ENCODE results near the gene PAK4.

Gene PAK4

GRCh38 chr19:39166571-39167391 lies 41.2 kb downstream of the PAK4 start:
- Mint-ChIP-seq H3K4me3 (no peak overlapping the region), H3K9me3 (no peaks in the 10 kb centered on the region), H3K36me3 (ENCODE audit: low read depth) (peaks cover 35% of the 10 kb centered on the region), H3K4me1 (ENCODE audit: low read depth) (peaks cover 7% of the 10 kb centered on the region), H3K27ac (no peak overlapping the region), H3K27me3 (no peaks in the 10 kb centered on the region)
- intact Hi-C loops (cut with micrococcal nuclease) = no loop called here

- no peaks in the 10 kb centered on the region for H3K27me3 Mint-ChIP-seq
- H3K9me3 Mint-ChIP-seq = no peaks in the 10 kb centered on the region
- H3K4me3 Mint-ChIP-seq = no peak overlapping the region
- no peak overlapping the region for H3K27ac Mint-ChIP-seq
- H3K36me3 Mint-ChIP-seq (ENCODE audit: low read depth) = peaks cover 41% of the 10 kb centered on the region
- intact Hi-C loops (cut with micrococcal nuclease) = no loop called here
- peaks cover 3% of the 10 kb centered on the region for H3K4me1 Mint-ChIP-seq (ENCODE audit: low read depth)
Measured at GRCh38 chr19:39167461-39168257, 42.1 kb downstream of the PAK4 start.

DNA sequence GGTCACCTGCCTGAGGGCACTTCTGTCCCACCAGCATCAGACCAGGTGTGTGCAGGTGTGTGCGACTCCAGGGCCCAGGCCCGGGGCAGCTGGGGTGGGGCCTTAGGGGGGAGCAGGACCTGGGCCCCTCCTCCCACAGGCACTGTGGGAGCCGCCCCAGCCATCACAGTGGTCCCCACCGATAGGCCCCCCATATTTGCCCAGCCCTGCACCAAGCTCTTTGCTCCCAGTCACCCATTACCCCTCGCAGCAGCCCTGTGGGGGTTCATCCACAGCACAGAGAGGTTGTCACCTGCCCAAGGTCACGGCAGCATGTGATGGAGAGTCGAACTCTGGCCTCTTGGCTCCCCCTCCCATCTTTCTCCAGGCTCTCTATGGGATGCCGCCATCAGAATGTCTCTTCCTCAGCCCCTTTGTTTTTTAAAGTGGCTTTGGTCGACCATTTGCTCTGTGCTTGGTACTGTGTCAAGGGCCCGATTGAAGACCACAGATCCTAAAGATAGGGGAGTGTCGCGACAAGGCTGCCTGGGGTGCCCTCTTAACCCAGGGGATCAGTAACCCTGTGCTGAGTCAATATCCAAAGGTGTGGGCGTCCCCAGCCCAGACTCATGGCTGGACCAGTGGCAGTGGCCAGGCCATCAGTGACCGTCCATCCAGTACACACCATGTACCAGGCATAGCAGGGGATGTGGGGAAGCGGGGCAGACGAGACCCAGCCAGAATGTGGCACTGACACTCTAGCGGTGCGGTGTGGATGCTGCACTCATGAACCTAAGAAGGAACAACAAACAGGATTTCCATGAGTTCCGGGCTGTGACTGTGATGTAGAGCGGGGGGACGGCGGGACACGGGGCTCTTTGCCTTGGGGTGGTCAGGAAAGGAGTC lies 42.9 kb downstream of the PAK4 start:
- intact Hi-C loops (cut with micrococcal nuclease) = no loop called here
- Mint-ChIP-seq H3K27ac (no peak overlapping the region), H3K36me3 (ENCODE audit: low read depth) (peaks cover 49% of the 10 kb centered on the region), H3K4me1 (ENCODE audit: low read depth) (no peaks in the 10 kb centered on the region), H3K9me3 (no peaks in the 10 kb centered on the region), H3K27me3 (no peaks in the 10 kb centered on the region), H3K4me3 (no peak overlapping the region)

- Mint-ChIP-seq H3K4me1 (ENCODE audit: low read depth) (no peaks in the 10 kb centered on the region), H3K9me3 (no peaks in the 10 kb centered on the region), H3K36me3 (ENCODE audit: low read depth) (peaks cover 57% of the 10 kb centered on the region), H3K27me3 (no peaks in the 10 kb centered on the region), H3K27ac (no peak overlapping the region), H3K4me3 (no peak overlapping the region)
- intact Hi-C loops (cut with micrococcal nuclease) = no loop called here
Measured at GRCh38 chr19:39169143-39169810, 43.7 kb downstream of the PAK4 start.

- no peaks in the 10 kb centered on the region for H3K27me3 Mint-ChIP-seq
- H3K4me1 Mint-ChIP-seq (ENCODE audit: low read depth) = no peaks in the 10 kb centered on the region
- H3K36me3 Mint-ChIP-seq (ENCODE audit: low read depth) = peaks cover 70% of the 10 kb centered on the region
- H3K27ac Mint-ChIP-seq = no peak overlapping the region
- H3K4me3 Mint-ChIP-seq = no peak overlapping the region
- H3K9me3 Mint-ChIP-seq = no peaks in the 10 kb centered on the region
- intact Hi-C loops (cut with micrococcal nuclease) = no loop called here
Measured at GRCh38 chr19:39170386-39171231, 45.0 kb downstream of the PAK4 start.

- Mint-ChIP-seq H3K27me3 (no peaks in the 10 kb centered on the region), H3K9me3 (no peaks in the 10 kb centered on the region), H3K4me3 (no peak overlapping the region), H3K4me1 (ENCODE audit: low read depth) (no peaks in the 10 kb centered on the region), H3K27ac (no peak overlapping the region), H3K36me3 (ENCODE audit: low read depth) (peaks cover 82% of the 10 kb centered on the region)
- intact Hi-C loops (cut with micrococcal nuclease) = no loop called here
Measured at GRCh38 chr19:39171479-39172465, 46.2 kb downstream of the PAK4 start.

GRCh38 chr19:39172700-39173501 lies 47.3 kb downstream of the PAK4 start:
- Mint-ChIP-seq H3K27me3 (no peaks in the 10 kb centered on the region), H3K4me3 (no peak overlapping the region), H3K4me1 (ENCODE audit: low read depth) (no peaks in the 10 kb centered on the region), H3K9me3 (no peaks in the 10 kb centered on the region), H3K27ac (no peak overlapping the region), H3K36me3 (ENCODE audit: low read depth) (peaks cover 93% of the 10 kb centered on the region)
- intact Hi-C loops (cut with micrococcal nuclease) = no loop called here

- no peak overlapping the region for H3K4me3 Mint-ChIP-seq
- H3K4me1 Mint-ChIP-seq (ENCODE audit: low read depth) = no peaks in the 10 kb centered on the region
- no peaks in the 10 kb centered on the region for H3K9me3 Mint-ChIP-seq
- intact Hi-C loops (cut with micrococcal nuclease) = no loop called here
- H3K27ac Mint-ChIP-seq = no peak overlapping the region
- H3K36me3 Mint-ChIP-seq (ENCODE audit: low read depth) = peaks cover 97% of the 10 kb centered on the region
- H3K27me3 Mint-ChIP-seq = no peaks in the 10 kb centered on the region
Measured at GRCh38 chr19:39173502-39173991, 48.0 kb downstream of the PAK4 start.

DNA sequence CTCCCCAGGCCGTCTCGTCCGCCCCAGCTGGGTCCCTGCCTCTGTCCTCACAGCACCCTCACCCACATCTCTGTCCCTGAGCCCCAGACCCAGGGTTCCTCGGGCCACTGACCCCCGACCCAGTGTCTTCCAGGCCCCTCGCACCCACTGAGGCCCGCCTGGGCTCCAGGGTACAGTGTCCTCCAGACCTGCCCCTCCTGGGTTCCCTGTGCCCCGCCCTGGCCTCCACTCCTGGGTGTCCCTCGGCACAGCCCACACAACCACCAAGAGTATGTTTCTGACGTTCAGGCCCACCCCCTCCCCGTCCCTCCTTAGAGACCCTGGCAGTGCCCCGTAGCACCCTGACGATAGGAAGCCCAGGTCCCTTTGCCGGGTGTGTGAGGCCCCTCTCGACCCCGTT lies 48.6 kb downstream of the PAK4 start:
- H3K9me3 Mint-ChIP-seq = no peaks in the 10 kb centered on the region

GRCh38 chr19:39174558-39175544 lies 49.3 kb downstream of the PAK4 start:
- H3K4me3 Mint-ChIP-seq = no peak overlapping the region
- no peaks in the 10 kb centered on the region for H3K4me1 Mint-ChIP-seq (ENCODE audit: low read depth)
- no peaks in the 10 kb centered on the region for H3K27me3 Mint-ChIP-seq
- intact Hi-C loops (cut with micrococcal nuclease) = no loop called here
- H3K27ac Mint-ChIP-seq = no peak overlapping the region
- no peaks in the 10 kb centered on the region for H3K9me3 Mint-ChIP-seq
- H3K36me3 Mint-ChIP-seq (ENCODE audit: low read depth) = peaks cover 97% of the 10 kb centered on the region

More for the DNA sequence above, 48.6 kb downstream of the PAK4 start:
- Mint-ChIP-seq H3K27ac (no peak overlapping the region), H3K27me3 (no peaks in the 10 kb centered on the region), H3K36me3 (ENCODE audit: low read depth) (peaks cover 97% of the 10 kb centered on the region), H3K4me3 (no peak overlapping the region), H3K4me1 (ENCODE audit: low read depth) (no peaks in the 10 kb centered on the region)
- intact Hi-C loops (cut with micrococcal nuclease) = no loop called here
